ENCODE results near the gene ICA1. TPM values are rescaled to one million over a fixed set of nuclear protein-coding genes. Genes with fewer than 3 reads are reported as not detected.

Gene ICA1
- total and polyA plus RNA-seq, 2 of the 4 experiments (the other 2 are of a cell fraction), result not detected

- H3K36me3 ChIP-seq (ENCODE audit: control insufficient read depth, insufficient read depth, low read length), result no peaks in the 10 kb centered on the region
- no peaks in the 10 kb centered on the region for H3K9me1 ChIP-seq (ENCODE audit: insufficient read depth, low read length)
- H3K4me2 ChIP-seq (ENCODE audit: low read depth, low read length), result no peak overlapping the region
- no peak for TF ChIP-seq MXI1 (IDR thresholded peaks at IDR 0.05; ENCODE audit: borderline replicate concordance, low read depth, low read length)
- no peak for DNase-seq
- ChIA-PET POLR2A (ENCODE audit: unreplicated experiment) (no interaction called here), CTCF (no interaction called here)
- no peak overlapping the region for H4K8ac ChIP-seq (ENCODE audit: low read depth in 2 of 2, low read length in 2 of 2)
- H3K4me3 ChIP-seq (ENCODE audit: insufficient read depth, low read depth, low read length), result no peak overlapping the region
- WGBS, 2 experiments (ENCODE audit: extremely low coverage in 2 of 2, insufficient read length in 1 of 2), result 47% methylated on average over 3 of the region's 5 CpGs; no CpG with 5 or more reads in 1 of the 2 experiments
- no peak overlapping the region for H2AK9ac ChIP-seq (replicated peaks; ENCODE audit: low read depth, low read length, poor library complexity)
- no peak overlapping the region for H2AFZ ChIP-seq (replicated peaks; ENCODE audit: low read length, poor library complexity)
- H3K79me1 ChIP-seq (ENCODE audit: low read depth in 1 of 2, low read length in 2 of 2), result no peaks in the 10 kb centered on the region
- intact Hi-C loops (cut with micrococcal nuclease) (no loop called here), dilution Hi-C loops (cut with HindIII; ENCODE audit: low sequenced_read_pairs, unreplicated experiment) (no loop called here), in situ Hi-C loops (cut with MboI; ENCODE audit: low sequenced_read_pairs) (no loop called here)
- no peak overlapping the region for H3K18ac ChIP-seq (ENCODE audit: low read depth, low read length)
- H3K14ac ChIP-seq (replicated peaks; ENCODE audit: low read depth, low read length), result no peak overlapping the region
- no peaks in the 10 kb centered on the region; the same call in 1 of the 2 replicates for H3K27me3 ChIP-seq (ENCODE audit: control insufficient read depth, insufficient read depth, low read length)
- no peak overlapping the region for H4K5ac ChIP-seq (ENCODE audit: low read depth, low read length)
- no peaks in the 10 kb centered on the region for H4K20me1 ChIP-seq (ENCODE audit: insufficient read depth, low read length)
- H3K9me3 ChIP-seq (ENCODE audit: control insufficient read depth, insufficient read depth, low read length), result no peaks in the 10 kb centered on the region
- no peak overlapping the region for H3K27ac ChIP-seq (ENCODE audit: insufficient read depth, low read length)
- no peaks in the 10 kb centered on the region for H3K4me1 ChIP-seq (ENCODE audit: control insufficient read depth, insufficient read depth, low read length)
- H3K56ac ChIP-seq (ENCODE audit: extremely low read depth, insufficient read depth, low read length), result no peak overlapping the region
- H3K9ac ChIP-seq (ENCODE audit: low read depth, low read length), result no peak overlapping the region
- no peak overlapping the region for H2AK5ac ChIP-seq (ENCODE audit: low read depth, low read length)
- no peak overlapping the region for H2BK120ac ChIP-seq (ENCODE audit: low read depth, low read length)
- H3K4ac ChIP-seq (ENCODE audit: low read depth, low read length), result no peak overlapping the region
- no peak overlapping the region for H2BK15ac ChIP-seq (ENCODE audit: low read depth, low read length)
- no peak overlapping the region for H2BK20ac ChIP-seq (ENCODE audit: low read depth, low read length)
- H2BK5ac ChIP-seq (ENCODE audit: low read depth, low read length, poor library complexity, severe bottlenecking), result no peak overlapping the region
- no peak for ATAC-seq (ENCODE audit: low read depth)
- no peak overlapping the region for H4K91ac ChIP-seq (ENCODE audit: insufficient read depth, low read depth, low read length)
- H3K23ac ChIP-seq (ENCODE audit: low read depth, low read length), result no peak overlapping the region
- BruUV-seq (replicated peaks), result no TSS peak
Observed at GRCh38 chr7:8131694-8132605, 130.0 kb downstream of the ICA1 start.

Measured in IMR-90 (cell line).